ENCODE data around the gene UGGT2. TPM values are rescaled to one million over a fixed set of nuclear protein-coding genes. Genes with fewer than 3 reads are reported as not detected.

UGGT2 gene
- total RNA-seq, 1 donor from 2014 or later: 39.6 TPM

DNA sequence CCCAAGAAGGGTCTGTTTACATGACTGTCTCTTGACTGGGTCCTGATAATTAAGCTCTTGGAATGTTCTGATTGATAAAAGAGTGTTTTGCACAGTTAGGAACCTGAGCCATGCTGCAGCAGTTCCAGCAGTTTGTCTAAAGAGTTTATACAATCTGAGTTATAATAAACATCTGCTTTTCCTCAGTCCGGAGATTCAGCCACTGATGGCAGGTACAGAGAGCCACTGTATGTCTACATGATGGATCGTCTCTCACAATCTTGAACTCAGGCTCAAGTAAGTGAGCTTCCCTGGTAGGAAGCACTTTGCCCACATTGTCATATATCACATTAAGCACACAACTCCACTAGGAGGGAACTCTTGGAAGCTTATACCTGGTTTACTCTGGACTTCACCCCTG, 84.3 kb downstream of the UGGT2 start:
- H3K4me3 ChIP-seq (ENCODE audit: low read depth, low read length): no peak overlapping the region
- no peak for DNase-seq (ENCODE audit: low read depth)
- TF ChIP-seq, protein P1, sequence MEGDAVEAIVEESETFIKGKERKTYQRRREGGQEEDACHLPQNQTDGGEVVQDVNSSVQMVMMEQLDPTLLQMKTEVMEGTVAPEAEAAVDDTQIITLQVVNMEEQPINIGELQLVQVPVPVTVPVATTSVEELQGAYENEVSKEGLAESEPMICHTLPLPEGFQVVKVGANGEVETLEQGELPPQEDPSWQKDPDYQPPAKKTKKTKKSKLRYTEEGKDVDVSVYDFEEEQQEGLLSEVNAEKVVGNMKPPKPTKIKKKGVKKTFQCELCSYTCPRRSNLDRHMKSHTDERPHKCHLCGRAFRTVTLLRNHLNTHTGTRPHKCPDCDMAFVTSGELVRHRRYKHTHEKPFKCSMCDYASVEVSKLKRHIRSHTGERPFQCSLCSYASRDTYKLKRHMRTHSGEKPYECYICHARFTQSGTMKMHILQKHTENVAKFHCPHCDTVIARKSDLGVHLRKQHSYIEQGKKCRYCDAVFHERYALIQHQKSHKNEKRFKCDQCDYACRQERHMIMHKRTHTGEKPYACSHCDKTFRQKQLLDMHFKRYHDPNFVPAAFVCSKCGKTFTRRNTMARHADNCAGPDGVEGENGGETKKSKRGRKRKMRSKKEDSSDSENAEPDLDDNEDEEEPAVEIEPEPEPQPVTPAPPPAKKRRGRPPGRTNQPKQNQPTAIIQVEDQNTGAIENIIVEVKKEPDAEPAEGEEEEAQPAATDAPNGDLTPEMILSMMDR (IDR thresholded peaks at IDR 0.05; ENCODE audit: insufficient read depth, low read length, poor library complexity, severe bottlenecking): no peak
- H3K27me3 ChIP-seq (ENCODE audit: control insufficient read depth, insufficient read depth, low read length): no peaks in the 10 kb centered on the region
- H3K36me3 ChIP-seq (ENCODE audit: control insufficient read depth, insufficient read depth, low read length): no peaks in the 10 kb centered on the region

- Histone ChIP-seq H3K4me3 (ENCODE audit: low read depth, low read length) (no peak overlapping the region), H3K27me3 (ENCODE audit: control insufficient read depth, insufficient read depth, low read length) (no peaks in the 10 kb centered on the region), H3K36me3 (ENCODE audit: control insufficient read depth, insufficient read depth, low read length) (no peaks in the 10 kb centered on the region)
- TF ChIP-seq, protein P1 (IDR thresholded peaks at IDR 0.05; ENCODE audit: insufficient read depth, low read length, poor library complexity, severe bottlenecking): no peak
- no peak for DNase-seq (ENCODE audit: low read depth)
Measured at GRCh38 chr13:95957331-95957730, 95.9 kb downstream of the UGGT2 start.

GRCh38 chr13:95956589-95957148, 96.5 kb downstream of the UGGT2 start:
- H3K4me3 ChIP-seq (ENCODE audit: low read depth, low read length): no peak overlapping the region
- TF ChIP-seq, protein P1 (IDR thresholded peaks at IDR 0.05; ENCODE audit: insufficient read depth, low read length, poor library complexity, severe bottlenecking): no peak
- no peak for DNase-seq (ENCODE audit: low read depth)
- no peaks in the 10 kb centered on the region for H3K27me3 ChIP-seq (ENCODE audit: control insufficient read depth, insufficient read depth, low read length)
- no peaks in the 10 kb centered on the region for H3K36me3 ChIP-seq (ENCODE audit: control insufficient read depth, insufficient read depth, low read length)

DNA sequence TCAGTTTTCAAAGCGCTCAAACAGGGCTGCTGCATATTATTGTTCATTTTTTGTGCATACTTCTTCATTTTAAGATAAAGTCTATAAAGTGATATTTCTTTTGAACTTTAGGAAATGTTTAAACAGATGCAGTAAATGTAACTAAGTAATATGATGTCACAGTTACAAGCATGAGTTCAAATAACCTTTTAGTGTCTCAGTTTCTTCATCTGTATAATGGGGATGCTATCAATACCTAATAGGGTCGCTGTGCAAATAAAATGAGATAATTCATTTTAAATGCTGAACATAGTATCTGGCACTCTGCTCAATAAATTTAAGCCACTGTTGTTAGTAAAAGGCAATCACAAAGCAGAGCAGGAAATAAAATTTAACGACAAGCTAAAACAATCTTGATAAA, 97.5 kb downstream of the UGGT2 start:
- no peaks in the 10 kb centered on the region for H3K27me3 ChIP-seq (ENCODE audit: control insufficient read depth, insufficient read depth, low read length)
- no peak for DNase-seq (ENCODE audit: low read depth)
- TF ChIP-seq, protein P1 (IDR thresholded peaks at IDR 0.05; ENCODE audit: insufficient read depth, low read length, poor library complexity, severe bottlenecking): no peak
- H3K36me3 ChIP-seq (ENCODE audit: control insufficient read depth, insufficient read depth, low read length): no peaks in the 10 kb centered on the region
- H3K4me3 ChIP-seq (ENCODE audit: low read depth, low read length): no peak overlapping the region

DNA sequence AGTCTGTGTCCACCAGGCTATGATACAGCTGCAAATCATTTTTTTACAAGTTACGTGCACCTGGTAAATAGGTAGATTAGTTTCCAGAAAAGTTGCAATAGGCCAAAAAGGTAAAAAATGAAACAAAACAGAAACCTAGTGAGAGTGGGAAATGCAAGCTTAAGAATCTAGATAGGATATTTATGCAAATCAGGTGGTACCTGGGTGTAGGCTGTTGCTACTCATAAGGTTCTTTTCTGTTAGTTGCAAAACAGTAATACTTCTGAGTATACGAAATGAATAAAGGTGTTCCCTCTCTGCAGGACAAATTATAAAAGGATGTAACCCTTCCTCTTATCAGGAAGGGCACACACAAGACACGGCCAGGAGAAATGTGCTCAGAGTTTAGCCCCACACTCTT, 97.9 kb downstream of the UGGT2 start:
- H3K27me3 ChIP-seq (ENCODE audit: control insufficient read depth, insufficient read depth, low read length): no peaks in the 10 kb centered on the region
- H3K4me3 ChIP-seq (ENCODE audit: low read depth, low read length): no peak overlapping the region
- TF ChIP-seq, protein P1 (IDR thresholded peaks at IDR 0.05; ENCODE audit: insufficient read depth, low read length, poor library complexity, severe bottlenecking): no peak
- no peak for DNase-seq (ENCODE audit: low read depth)
- H3K36me3 ChIP-seq (ENCODE audit: control insufficient read depth, insufficient read depth, low read length): no peaks in the 10 kb centered on the region

DNA sequence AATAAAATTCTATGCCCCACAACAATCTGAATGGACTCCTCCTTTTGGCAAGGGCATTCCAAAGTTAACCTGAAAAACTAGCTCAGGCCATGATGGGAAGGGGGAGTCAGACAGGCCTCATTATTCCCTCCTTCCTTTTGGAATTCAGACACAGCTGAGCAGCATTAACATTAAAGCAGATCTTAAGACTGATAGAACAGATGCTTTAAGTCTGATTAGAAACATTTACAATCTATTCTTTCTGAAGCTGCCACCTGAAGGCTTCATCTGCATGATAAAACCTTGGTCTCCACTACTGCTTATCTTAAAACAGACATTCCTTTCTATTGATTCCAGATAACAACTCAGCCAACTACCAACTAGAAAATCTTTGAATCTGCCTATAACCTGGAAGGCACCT, 98.9 kb downstream of the UGGT2 start:
- TF ChIP-seq, protein P1 (IDR thresholded peaks at IDR 0.05; ENCODE audit: insufficient read depth, low read length, poor library complexity, severe bottlenecking): no peak
- no peak overlapping the region for H3K4me3 ChIP-seq (ENCODE audit: low read depth, low read length)
- no peaks in the 10 kb centered on the region for H3K36me3 ChIP-seq (ENCODE audit: control insufficient read depth, insufficient read depth, low read length)
- DNase-seq (ENCODE audit: low read depth): no peak
- no peaks in the 10 kb centered on the region for H3K27me3 ChIP-seq (ENCODE audit: control insufficient read depth, insufficient read depth, low read length)
